ENCODE data around the gene GRIN2C. TPM values are rescaled to one million over a fixed set of nuclear protein-coding genes. Genes with fewer than 3 reads are reported as not detected.

The GRIN2C gene
- total RNA-seq, 1 donor from 2014 or later: 0.57 TPM

DNA sequence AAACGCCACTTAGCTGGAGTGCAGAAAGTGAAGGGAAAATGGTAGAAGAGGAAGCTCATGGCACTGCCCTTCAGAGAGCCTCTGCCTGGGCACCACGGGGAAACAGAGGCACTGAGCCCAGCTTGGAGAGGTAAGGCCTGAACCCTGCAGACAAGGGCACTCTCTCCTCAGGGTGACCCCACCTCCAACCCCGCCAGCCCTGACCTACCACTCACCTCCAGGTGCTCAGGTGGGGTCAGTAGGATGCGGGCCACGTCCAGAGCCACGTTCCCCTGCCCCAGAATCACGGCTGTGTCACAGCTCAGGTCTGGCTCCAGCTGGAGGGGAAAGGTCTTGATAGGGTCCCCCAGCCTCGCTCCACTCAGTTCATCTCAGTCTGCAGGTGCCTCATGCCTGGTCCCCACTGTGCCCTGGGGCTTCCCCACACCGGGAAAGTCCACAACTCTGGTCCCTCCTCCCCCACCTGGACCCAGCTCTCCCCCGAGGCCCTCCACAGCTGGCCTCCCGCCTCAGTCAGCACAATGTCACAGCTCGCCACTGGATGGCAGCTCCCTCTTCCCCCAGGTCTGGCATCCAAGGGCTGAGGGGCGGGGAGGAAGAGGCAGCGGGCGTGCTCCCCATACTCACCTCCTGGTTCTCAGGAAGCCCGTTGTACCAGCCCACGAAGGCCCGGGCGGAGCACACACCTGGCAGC, 6.0 kb upstream of the GRIN2C start:
- DNase-seq (ENCODE audit: low spot score, unreplicated experiment): no peak
- Mint-ChIP-seq H3K27me3 (peaks cover 12% of the 10 kb centered on the region), H3K9me3 (ENCODE audit: low read depth) (no peaks in the 10 kb centered on the region), H3K27ac (no peak overlapping the region), H3K4me3 (ENCODE audit: low read depth) (no peak overlapping the region), H3K36me3 (ENCODE audit: insufficient read depth) (no peaks in the 10 kb centered on the region), H3K4me1 (ENCODE audit: low read depth) (peaks cover 2% of the 10 kb centered on the region)
- TF ChIP-seq, protein P1, sequence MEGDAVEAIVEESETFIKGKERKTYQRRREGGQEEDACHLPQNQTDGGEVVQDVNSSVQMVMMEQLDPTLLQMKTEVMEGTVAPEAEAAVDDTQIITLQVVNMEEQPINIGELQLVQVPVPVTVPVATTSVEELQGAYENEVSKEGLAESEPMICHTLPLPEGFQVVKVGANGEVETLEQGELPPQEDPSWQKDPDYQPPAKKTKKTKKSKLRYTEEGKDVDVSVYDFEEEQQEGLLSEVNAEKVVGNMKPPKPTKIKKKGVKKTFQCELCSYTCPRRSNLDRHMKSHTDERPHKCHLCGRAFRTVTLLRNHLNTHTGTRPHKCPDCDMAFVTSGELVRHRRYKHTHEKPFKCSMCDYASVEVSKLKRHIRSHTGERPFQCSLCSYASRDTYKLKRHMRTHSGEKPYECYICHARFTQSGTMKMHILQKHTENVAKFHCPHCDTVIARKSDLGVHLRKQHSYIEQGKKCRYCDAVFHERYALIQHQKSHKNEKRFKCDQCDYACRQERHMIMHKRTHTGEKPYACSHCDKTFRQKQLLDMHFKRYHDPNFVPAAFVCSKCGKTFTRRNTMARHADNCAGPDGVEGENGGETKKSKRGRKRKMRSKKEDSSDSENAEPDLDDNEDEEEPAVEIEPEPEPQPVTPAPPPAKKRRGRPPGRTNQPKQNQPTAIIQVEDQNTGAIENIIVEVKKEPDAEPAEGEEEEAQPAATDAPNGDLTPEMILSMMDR (IDR thresholded peaks at IDR 0.05; ENCODE audit: unreplicated experiment): no peak

DNA sequence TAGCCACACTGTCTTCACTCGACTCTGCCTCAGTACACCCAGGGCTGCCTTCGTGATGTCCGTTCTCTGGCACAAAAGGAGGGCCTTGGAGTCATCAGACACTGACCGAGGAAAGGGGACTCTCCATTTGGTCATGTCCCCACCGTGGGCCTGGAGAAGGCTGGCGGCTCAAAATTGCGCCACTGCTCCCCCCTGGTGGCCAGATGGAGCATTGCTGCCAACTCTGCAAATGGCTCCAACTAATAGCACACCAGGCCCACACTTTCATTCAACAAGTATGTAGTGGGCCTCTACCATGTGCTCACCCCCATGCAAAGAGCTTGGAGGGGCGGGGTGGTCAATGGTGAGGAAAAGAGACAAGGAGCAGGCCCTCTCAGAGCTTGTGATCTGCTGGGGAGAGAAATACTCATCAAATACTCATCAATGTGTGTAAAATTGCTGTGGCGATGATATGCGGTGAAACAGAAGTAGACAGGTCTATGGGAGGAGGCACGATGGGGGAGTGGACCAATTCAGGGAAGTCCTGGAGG, 5.2 kb upstream of the GRIN2C start:
- TF ChIP-seq, protein P1 (IDR thresholded peaks at IDR 0.05; ENCODE audit: unreplicated experiment): peak; percentile 90
- H3K36me3 Mint-ChIP-seq (ENCODE audit: insufficient read depth): no peaks in the 10 kb centered on the region
- peaks cover 2% of the 10 kb centered on the region for H3K4me1 Mint-ChIP-seq (ENCODE audit: low read depth)
- H3K27me3 Mint-ChIP-seq: peaks cover 18% of the 10 kb centered on the region
- peak; percentile 77 for DNase-seq (ENCODE audit: low spot score, unreplicated experiment)
- no peak overlapping the region for H3K27ac Mint-ChIP-seq
- H3K4me3 Mint-ChIP-seq (ENCODE audit: low read depth): no peak overlapping the region
- H3K9me3 Mint-ChIP-seq (ENCODE audit: low read depth): no peaks in the 10 kb centered on the region

DNA sequence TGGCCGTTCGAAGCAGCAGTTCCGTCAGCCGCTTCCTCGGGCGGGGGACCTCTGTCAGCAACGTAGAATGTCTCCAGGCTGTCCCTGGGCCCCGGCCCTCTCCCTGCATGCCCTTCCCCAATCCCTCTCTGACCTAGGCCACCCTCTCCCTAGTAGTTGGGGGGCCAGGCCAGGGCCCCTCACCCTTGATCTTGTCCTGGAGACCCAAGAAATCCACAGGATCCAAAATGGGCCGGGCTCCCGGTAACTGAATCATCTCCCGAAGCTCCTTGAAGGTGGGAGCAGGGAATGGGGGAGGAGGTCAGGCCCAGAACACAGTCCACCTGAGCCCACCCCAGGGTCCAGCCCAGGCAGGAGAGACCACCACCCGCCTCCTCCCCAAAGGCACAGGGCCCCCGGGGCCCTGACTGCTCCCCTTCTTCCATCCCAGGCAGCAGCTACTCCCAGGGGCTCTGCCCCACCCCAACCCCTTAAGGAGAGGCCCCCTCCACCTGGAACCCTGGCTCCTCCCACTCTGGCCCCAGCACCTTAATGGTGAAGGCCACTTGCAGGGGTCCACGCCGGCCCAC, 4.7 kb upstream of the GRIN2C start:
- H3K36me3 Mint-ChIP-seq (ENCODE audit: insufficient read depth): no peaks in the 10 kb centered on the region
- DNase-seq (ENCODE audit: low spot score, unreplicated experiment): no peak
- H3K27ac Mint-ChIP-seq: no peak overlapping the region
- no peaks in the 10 kb centered on the region for H3K9me3 Mint-ChIP-seq (ENCODE audit: low read depth)
- H3K27me3 Mint-ChIP-seq: peaks cover 18% of the 10 kb centered on the region
- peaks cover 2% of the 10 kb centered on the region for H3K4me1 Mint-ChIP-seq (ENCODE audit: low read depth)
- TF ChIP-seq, protein P1 (IDR thresholded peaks at IDR 0.05; ENCODE audit: unreplicated experiment): no peak
- no peak overlapping the region for H3K4me3 Mint-ChIP-seq (ENCODE audit: low read depth)

DNA sequence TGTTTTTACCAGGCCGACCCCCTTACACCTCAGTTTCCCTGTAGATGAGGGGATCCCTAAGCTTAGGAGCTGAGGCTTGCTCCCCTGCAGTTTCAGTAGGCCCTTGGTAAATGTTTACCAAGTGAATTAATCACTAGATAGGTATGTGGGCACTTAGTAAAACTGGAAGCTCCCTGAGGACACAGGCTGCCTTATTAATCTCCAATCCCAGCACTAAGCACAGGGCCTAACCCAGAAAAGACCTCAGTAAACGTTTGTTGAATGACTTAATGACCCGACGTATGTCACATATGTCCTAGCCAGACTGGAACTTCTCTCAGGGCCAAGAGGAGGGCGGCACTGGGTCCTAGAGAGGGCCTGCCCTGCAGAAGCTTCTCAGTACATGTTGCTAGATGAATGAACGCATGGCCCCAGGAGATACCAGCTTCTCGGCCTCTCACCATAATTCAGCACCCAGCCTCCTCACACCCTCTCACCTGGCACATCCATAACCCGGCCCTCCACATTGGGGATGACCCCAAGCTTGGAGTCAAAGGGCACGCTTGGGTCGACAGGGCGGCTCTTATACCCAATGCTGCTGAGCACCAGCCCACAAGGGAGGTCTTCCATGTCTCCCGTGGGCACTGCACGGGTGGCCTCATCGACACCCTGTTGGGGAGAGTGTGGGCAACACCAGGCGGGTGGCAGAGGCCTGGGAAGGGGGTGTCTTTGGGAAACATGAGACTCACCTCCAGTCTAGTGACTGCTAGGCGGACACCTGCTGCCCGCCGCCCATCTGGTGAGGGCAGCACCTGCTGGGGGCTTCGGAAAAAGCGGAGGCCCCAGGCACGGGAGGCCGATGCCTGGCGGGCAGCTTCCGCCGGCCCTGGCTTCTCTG, 4.0 kb upstream of the GRIN2C start:
- H3K9me3 Mint-ChIP-seq (ENCODE audit: low read depth): no peaks in the 10 kb centered on the region
- H3K27me3 Mint-ChIP-seq: peaks cover 25% of the 10 kb centered on the region
- TF ChIP-seq, protein P1 (IDR thresholded peaks at IDR 0.05; ENCODE audit: unreplicated experiment): no peak
- no peak overlapping the region for H3K4me3 Mint-ChIP-seq (ENCODE audit: low read depth)
- no peaks in the 10 kb centered on the region for H3K36me3 Mint-ChIP-seq (ENCODE audit: insufficient read depth)
- H3K4me1 Mint-ChIP-seq (ENCODE audit: low read depth): peaks cover 4% of the 10 kb centered on the region
- H3K27ac Mint-ChIP-seq: no peak overlapping the region
- DNase-seq (ENCODE audit: low spot score, unreplicated experiment): no peak

DNA sequence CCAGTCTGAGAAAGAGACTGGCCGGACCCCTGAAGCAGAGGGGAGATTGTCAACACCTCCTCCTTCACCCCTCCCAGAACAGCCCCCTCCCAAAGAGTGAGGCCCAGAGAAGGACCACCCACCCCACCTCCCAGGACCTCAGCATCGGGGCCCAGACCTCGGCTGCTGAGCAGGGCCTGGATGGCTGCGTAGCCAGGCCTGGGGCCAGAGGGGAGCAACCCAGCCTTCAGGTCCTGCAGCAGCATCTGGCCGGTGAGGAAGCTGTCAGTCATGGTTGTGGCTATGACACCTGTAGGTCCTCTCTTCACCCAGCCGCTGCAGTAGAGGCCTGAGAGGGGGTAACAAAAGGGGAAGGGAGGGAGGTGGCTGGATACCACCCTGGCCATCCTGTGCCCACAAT, 3.2 kb upstream of the GRIN2C start:
- no peak overlapping the region for H3K27ac Mint-ChIP-seq
- no peak overlapping the region for H3K4me3 Mint-ChIP-seq (ENCODE audit: low read depth)
- no peaks in the 10 kb centered on the region for H3K9me3 Mint-ChIP-seq (ENCODE audit: low read depth)
- no peaks in the 10 kb centered on the region for H3K36me3 Mint-ChIP-seq (ENCODE audit: insufficient read depth)
- peaks cover 2% of the 10 kb centered on the region for H3K4me1 Mint-ChIP-seq (ENCODE audit: low read depth)
- peaks cover 30% of the 10 kb centered on the region for H3K27me3 Mint-ChIP-seq
- TF ChIP-seq, protein P1 (IDR thresholded peaks at IDR 0.05; ENCODE audit: unreplicated experiment): no peak
- DNase-seq (ENCODE audit: low spot score, unreplicated experiment): no peak

Data from progenitor cell of endocrine pancreas (in vitro differentiated cells).